ENCODE data around the gene FXN.

- no peak for TF ChIP-seq POLR2A (IDR thresholded peaks at IDR 0.05)
- TF ChIP-seq, protein P1, sequence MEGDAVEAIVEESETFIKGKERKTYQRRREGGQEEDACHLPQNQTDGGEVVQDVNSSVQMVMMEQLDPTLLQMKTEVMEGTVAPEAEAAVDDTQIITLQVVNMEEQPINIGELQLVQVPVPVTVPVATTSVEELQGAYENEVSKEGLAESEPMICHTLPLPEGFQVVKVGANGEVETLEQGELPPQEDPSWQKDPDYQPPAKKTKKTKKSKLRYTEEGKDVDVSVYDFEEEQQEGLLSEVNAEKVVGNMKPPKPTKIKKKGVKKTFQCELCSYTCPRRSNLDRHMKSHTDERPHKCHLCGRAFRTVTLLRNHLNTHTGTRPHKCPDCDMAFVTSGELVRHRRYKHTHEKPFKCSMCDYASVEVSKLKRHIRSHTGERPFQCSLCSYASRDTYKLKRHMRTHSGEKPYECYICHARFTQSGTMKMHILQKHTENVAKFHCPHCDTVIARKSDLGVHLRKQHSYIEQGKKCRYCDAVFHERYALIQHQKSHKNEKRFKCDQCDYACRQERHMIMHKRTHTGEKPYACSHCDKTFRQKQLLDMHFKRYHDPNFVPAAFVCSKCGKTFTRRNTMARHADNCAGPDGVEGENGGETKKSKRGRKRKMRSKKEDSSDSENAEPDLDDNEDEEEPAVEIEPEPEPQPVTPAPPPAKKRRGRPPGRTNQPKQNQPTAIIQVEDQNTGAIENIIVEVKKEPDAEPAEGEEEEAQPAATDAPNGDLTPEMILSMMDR (IDR thresholded peaks at IDR 0.05 in 8 of 11, conservative IDR thresholded peaks at IDR 0.05 in 3 of 11): no peak
Measured at GRCh38 chr9:69118656-69119055, 83.1 kb downstream of the FXN start.
